IPS DF 19.7 (cell line): ENCODE data around the gene ARFIP2.

Source experiments
- DNase-seq: peaks from one replicate; pipeline ENCODE4 v3.0.0-alpha.2; 2013; ENCODE audit warnings: low read depth, low spot score

Gene ARFIP2

DNA sequence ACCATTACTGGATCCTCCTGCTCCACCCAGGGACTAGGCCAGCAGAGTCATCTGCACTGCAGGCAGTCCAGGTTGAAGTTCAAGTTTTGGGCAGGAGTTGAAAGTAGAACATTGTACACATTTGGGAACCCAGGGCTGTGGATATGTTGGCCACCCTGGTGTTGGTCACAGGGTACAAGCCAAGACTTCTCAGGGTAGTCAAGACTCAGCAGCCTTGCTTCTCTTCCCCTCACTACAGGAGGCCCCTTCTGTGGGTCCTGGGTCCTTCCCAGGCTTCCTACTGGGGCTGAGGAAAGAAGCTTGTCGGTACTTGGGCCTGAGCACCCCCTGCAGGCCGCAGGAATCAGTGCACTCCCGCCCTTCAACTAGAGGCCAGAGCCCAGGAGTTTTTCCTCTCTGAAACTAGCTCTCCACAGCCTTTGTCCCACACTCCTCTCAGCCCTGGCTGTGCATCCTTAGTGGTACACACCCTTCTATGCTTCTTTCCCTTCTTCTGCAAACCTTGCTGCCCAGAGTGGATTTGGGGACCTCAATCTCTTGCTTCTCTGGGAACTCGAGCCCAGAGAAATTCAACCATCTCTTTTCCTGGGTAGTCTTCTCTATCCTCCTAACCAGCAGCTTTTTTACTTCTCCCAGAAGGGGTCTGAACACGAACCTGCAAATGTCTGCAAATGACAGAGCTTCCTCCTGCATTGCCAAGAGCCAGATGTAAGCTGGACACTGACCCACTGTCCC lies 37.7 kb downstream of the ARFIP2 start:
- DNase-seq = no peak

DNA sequence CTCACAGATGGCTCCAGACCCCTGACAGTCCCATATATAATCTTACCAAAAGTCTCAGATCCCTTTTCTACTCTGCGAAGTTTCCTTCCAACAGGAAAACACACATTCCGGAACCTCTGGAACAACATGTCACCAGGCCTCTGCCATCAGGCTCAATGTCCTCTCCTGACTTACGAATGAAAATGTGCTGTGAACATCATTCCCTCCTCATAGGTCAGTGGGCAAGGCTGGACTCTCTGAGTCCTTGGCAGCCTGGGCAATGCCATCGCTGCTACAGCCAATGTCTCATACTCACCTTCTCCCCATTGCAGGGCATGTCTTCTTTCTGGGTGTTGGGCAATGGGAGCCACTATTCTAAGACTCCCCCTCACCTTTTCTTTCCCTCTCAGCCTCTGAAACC lies 38.7 kb downstream of the ARFIP2 start:
- no peak for DNase-seq

DNA sequence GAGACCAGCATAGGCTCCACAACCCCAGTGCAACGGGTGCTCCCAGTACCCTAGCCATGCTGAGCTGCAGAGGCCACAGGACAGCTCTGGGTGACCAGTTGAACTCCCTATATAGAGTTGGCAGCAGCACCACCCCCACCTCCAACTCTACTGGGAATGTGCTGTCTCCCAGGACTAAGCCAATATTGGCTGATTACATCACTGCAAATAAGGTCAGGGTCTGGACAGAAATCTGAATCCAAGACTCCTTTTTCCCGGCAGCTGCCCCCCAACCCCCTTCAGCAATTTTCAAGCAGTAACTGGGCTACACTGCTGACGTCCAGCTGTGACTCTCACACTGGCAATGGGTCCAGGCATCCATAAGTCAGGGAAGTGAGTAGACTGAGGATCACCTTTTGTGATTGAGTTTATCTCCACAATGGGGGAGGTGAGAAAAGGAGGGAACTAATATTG lies 40.2 kb downstream of the ARFIP2 start, which contains the start of gene HPX:
HPX (minus strand) TSS at position 82 of the 453 bp plus-strand sequence; CDS start at position 58, 24 bp downstream.
- DNase-seq = no peak

DNA sequence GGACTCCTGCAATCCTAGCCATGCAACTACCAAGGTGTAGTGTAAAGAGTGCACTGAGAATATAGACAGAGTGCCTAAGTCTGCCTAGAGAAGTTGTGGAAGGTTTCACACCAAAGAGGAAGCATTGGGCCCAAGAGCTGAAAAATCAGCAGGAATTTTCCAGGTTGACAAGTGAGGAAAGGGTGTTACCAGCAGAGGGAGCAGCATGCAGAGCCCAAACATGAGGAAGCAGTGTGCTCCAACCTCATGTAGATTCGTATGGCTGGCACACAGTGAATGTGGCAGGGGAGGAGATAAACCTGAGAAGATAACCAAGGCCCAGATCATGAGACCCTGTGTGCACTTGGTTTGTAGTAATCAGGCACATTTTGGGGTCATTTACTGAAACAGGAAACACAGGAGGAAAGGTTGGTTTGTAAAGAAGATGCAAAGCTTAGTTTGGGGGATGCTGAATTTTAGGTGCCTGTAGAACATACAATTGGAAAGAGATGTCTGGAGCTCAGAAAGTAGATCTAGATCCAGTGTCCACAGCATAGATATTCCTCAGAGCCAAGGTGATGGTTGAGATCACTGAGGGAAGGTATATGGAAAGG lies 42.1 kb downstream of the ARFIP2 start:
- peak; percentile 35 for DNase-seq

DNA sequence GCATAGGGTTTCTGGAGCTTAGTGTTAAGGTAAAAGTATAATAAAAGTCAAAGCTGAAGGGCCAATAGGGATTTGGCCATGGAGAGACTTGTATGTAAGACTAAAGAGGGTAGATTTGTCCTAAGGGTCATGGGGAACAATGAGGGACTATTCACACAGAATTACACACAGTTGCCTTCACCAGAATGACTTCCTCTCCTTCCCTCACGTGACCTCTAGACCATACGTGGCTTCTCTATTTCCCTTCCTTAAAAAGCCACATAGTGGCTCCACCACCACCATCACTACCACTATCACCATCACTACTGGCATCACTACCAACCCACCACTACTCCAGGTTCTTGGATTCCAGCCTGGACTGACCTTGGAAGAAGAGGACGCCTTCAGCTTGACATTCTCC lies 43.1 kb downstream of the ARFIP2 start:
- DNase-seq = no peak

DNA sequence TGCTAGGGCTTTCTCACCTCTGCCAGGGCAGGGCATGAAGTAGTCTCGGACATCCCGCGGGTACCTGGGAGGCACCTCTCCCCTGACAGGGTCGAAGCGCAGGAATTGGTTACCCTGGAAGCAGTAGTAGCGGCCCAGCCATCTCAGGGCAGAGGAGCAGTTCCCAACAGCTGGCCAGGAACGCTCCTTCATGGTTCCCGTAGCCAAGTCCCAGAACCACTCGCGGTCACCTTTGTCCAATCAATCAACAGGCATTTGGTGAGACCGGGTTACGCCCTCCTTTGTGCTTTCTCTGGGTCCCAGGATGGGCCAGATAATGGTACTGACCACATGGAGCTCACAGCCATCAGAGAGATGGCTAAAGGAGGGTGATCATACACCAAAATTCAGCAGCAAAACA lies 43.7 kb downstream of the ARFIP2 start:
- DNase-seq = no peak

DNA sequence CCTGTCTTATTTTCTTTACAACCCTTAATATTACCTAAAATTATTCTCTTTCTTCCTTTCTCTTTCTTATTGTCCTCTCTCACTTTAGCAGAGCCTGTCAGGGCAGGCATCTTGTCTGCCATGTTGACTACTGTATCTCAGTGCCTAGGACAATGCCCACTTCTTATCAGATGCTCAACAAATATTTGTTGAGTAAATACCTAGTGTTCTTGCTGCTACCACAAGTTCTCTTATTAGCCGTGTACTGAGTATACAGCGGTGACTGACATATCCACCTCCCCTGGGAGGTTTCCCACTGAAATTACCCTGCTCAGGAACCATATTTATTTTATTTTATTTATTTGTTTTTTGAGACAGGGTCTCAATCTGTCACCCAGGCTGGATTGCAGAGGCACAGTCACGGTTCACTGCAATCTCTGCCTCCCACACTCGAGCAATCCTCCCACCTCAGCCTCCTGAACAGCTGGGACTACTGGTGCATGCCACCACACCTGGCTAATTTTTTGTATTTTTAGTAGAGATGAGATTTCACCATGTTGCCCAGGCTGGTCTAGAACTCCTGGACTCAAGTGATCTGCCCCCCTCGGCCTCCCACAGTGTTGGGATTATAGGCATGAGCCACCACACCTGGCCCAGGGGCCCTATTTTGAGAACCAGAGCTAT lies 47.0 kb downstream of the ARFIP2 start:
- DNase-seq = no peak

DNA sequence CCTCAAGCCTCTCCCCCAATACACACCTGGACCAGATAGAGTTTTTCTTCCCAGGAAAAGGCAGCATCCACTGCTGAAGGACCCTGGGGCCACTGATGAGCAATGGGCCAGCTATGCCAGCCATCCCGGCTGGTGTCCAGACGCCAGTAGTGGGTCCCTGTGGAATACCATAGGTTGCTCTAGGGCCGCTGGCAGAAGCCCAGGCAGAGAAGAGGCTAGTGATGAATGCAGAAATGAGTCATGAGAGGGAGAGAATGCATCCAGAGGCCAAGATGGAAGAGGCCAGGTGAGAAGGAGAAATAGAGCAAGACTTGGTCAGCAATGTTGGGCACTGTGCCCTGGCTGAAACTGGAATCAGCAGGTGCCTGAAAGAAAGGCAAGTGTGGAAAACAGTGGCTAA lies 49.3 kb downstream of the ARFIP2 start:
- no peak for DNase-seq

DNA sequence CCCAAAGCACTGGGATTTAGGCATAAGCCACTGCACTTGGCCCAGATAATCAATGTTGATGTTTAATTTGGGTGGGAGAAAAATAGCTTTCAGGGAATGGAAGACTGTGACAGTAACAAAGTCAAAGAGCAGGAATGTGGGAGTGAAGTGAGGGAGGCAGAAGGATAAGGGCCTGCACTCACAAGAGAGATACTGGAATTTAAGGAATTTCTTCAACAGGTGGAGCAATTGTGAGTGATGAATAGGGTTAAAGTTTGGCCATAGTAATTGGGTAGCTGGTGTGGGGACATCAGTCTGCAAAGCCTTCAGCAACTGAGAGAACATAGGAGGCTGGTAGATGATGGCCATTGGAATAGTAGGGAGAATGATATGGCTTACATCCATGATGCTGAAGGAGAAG lies 53.6 kb downstream of the ARFIP2 start:
- peak; percentile 35 for DNase-seq
